IMR-90 (cell line): ENCODE measurements around the gene RP2. TPM values are rescaled to one million over a fixed set of nuclear protein-coding genes. Genes with fewer than 3 reads are reported as not detected.

ENCODE experiments used
- ATAC-seq: fragments of 200-7000 bp; cut with Tn5 transposase; 2 replicates; pipeline ENCODE4 v1.9.1; 2020; ENCODE audit warnings: low read depth, mild to moderate bottlenecking, moderate library complexity
- BruUV-seq: library from RNA; stranded (reverse); fragments of 400-500 nt; replicated peaks from 2 replicates; lab custom pipeline; 2021; lab: Mats Ljungman, UMichigan
- CTCF ChIA-PET: fragments of 300-600 bp; formaldehyde crosslinking; extraction: SDS; loops from one replicate; lab custom pipeline; 2021; ENCODE audit warnings: antibody characterized with exemption; lab: Yijun Ruan, JAX
- POLR2A ChIA-PET: fragments of 300-600 bp; sonication (Branson Sonifier 250); formaldehyde crosslinking; loops from one replicate; lab custom pipeline; 2022; ENCODE audit warnings: antibody characterized with exemption; ENCODE audit not compliant: unreplicated experiment; lab: Charles Lee
- DNase-seq: peaks from one replicate; pipeline ENCODE4 v3.0.0; 2013
- H2AFZ ChIP-seq: replicated peaks from 2 replicates; pipeline ENCODE3; 2013; ENCODE audit warnings: low read length, mild to moderate bottlenecking; ENCODE audit not compliant: poor library complexity
- H2AK5ac ChIP-seq: 2 replicates; pipeline ENCODE4 v1.6.1; 2013; ENCODE audit warnings: low read depth, low read length, inconsistent platforms
- H2AK9ac ChIP-seq: replicated peaks from 2 replicates; pipeline ENCODE3; 2013; ENCODE audit warnings: mild to moderate bottlenecking, low read depth, low read length, moderate library complexity; ENCODE audit not compliant: poor library complexity
- H2BK120ac ChIP-seq: 2 replicates; pipeline ENCODE4 v1.6.1; 2013; ENCODE audit warnings: low read depth, low read length, inconsistent platforms
- H2BK15ac ChIP-seq: 3 replicates; pipeline ENCODE4 v1.6.1; 2013; ENCODE audit warnings: low read depth, low read length, inconsistent platforms
- H2BK20ac ChIP-seq: 2 replicates; pipeline ENCODE4 v1.6.1; 2013; ENCODE audit warnings: low read depth, mild to moderate bottlenecking, inconsistent platforms, low read length, moderate library complexity
- H2BK5ac ChIP-seq: 2 replicates; pipeline ENCODE4 v1.6.1; 2013; ENCODE audit warnings: mild to moderate bottlenecking, low read depth, low read length, inconsistent platforms; ENCODE audit not compliant: poor library complexity, severe bottlenecking
- H3K14ac ChIP-seq: replicated peaks from 2 replicates; pipeline ENCODE4 v1.6.1; 2013; ENCODE audit warnings: low read depth, low read length, inconsistent platforms
- H3K18ac ChIP-seq: 2 replicates; pipeline ENCODE4 v1.6.1; 2013; ENCODE audit warnings: low read depth, low read length, control low read depth
- H3K23ac ChIP-seq: 2 replicates; pipeline ENCODE4 v1.6.1; 2013; ENCODE audit warnings: low read depth, low read length, inconsistent platforms
- H3K27ac ChIP-seq: 2 replicates; pipeline ENCODE4 v1.5.1; 2013; ENCODE audit warnings: mild to moderate bottlenecking, control low read depth, low read length; ENCODE audit not compliant: insufficient read depth
- H3K27me3 ChIP-seq: 2 replicates; pipeline ENCODE4 v1.6.1; 2013; ENCODE audit warnings: low read length; ENCODE audit not compliant: control insufficient read depth, insufficient read depth
- H3K36me3 ChIP-seq: 2 replicates; pipeline ENCODE4 v1.6.1; 2013; ENCODE audit warnings: low read length, mixed read lengths; ENCODE audit not compliant: control insufficient read depth, insufficient read depth
- H3K4ac ChIP-seq: 2 replicates; pipeline ENCODE4 v1.6.1; 2013; ENCODE audit warnings: low read depth, low read length, inconsistent platforms
- H3K4me1 ChIP-seq: 2 replicates; pipeline ENCODE4 v1.6.1; 2013; ENCODE audit warnings: low read length, mixed read lengths; ENCODE audit not compliant: control insufficient read depth, insufficient read depth
- H3K4me2 ChIP-seq: 2 replicates; pipeline ENCODE4 v1.6.1; 2013; ENCODE audit warnings: low read depth, mild to moderate bottlenecking, control low read depth, low read length, moderate library complexity
- H3K4me3 ChIP-seq: 2 replicates; pipeline ENCODE4 v1.5.1; 2013; ENCODE audit warnings: low read depth, mild to moderate bottlenecking, control low read depth, low read length, moderate library complexity; ENCODE audit not compliant: insufficient read depth
- H3K56ac ChIP-seq: 2 replicates; pipeline ENCODE4 v1.6.1; 2013; ENCODE audit warnings: low read length, inconsistent platforms; ENCODE audit not compliant: insufficient read depth; ENCODE audit errors: extremely low read depth
- H3K79me1 ChIP-seq, 2 experiments: 2 replicates each; pipeline ENCODE4 v1.6.1; 2013; ENCODE audit warnings: low read length in 2 of 2, inconsistent platforms in 1 of 2, low read depth in 1 of 2
- H3K9ac ChIP-seq: 2 replicates; pipeline ENCODE4 v1.6.1; 2013; ENCODE audit warnings: low read depth, low read length, control low read depth
- H3K9me1 ChIP-seq: 2 replicates; pipeline ENCODE4 v1.6.1; 2013; ENCODE audit warnings: low read length, inconsistent platforms; ENCODE audit not compliant: insufficient read depth
- H3K9me3 ChIP-seq: 2 replicates; pipeline ENCODE4 v1.6.1; 2013; ENCODE audit warnings: low read length; ENCODE audit not compliant: control insufficient read depth, insufficient read depth
- H4K20me1 ChIP-seq: 2 replicates; pipeline ENCODE4 v1.6.1; 2013; ENCODE audit warnings: low read length, inconsistent platforms; ENCODE audit not compliant: insufficient read depth
- H4K5ac ChIP-seq: 2 replicates; pipeline ENCODE4 v1.6.1; 2013; ENCODE audit warnings: mild to moderate bottlenecking, low read depth, low read length, control low read depth
- H4K8ac ChIP-seq, 2 experiments: 2 replicates each; pipeline ENCODE4 v1.6.1; 2013; ENCODE audit warnings: low read depth in 2 of 2, low read length in 2 of 2, control low read depth in 1 of 2, inconsistent platforms in 1 of 2
- H4K91ac ChIP-seq: 2 replicates; pipeline ENCODE4 v1.6.1; 2013; ENCODE audit warnings: low read depth, low read length, inconsistent platforms; ENCODE audit not compliant: insufficient read depth
- ELK1 ChIP-seq: fragments of 150-350 bp; IDR thresholded peaks from 2 replicates; pipeline ENCODE4 v1.6.1; 2016; ENCODE audit warnings: low read depth, mild to moderate bottlenecking, low read length, moderate library complexity, borderline replicate concordance
- FOS ChIP-seq: fragments of 150-350 bp; IDR thresholded peaks from 2 replicates; pipeline ENCODE4 v1.6.1; 2016; ENCODE audit warnings: low read depth, low read length
- MAFK ChIP-seq: IDR thresholded peaks from 2 replicates; pipeline ENCODE4 v1.6.1; 2012; ENCODE audit warnings: low read depth, low read length, improper control_type of control experiment
- NFE2L2 ChIP-seq: fragments of 150-350 bp; IDR thresholded peaks from 2 replicates; pipeline ENCODE4 v1.6.1; 2016; ENCODE audit warnings: low read depth, mild to moderate bottlenecking, low read length
- POLR2A ChIP-seq: IDR thresholded peaks from 2 replicates; pipeline ENCODE4 v1.6.1; 2012; ENCODE audit warnings: mild to moderate bottlenecking, low read depth, low read length
- RCOR1 ChIP-seq: IDR thresholded peaks from 2 replicates; pipeline ENCODE4 v1.6.1; 2012; ENCODE audit warnings: mild to moderate bottlenecking, low read length, improper control_type of control experiment; ENCODE audit not compliant: insufficient replicate concordance
- RFX5 ChIP-seq: IDR thresholded peaks from 2 replicates; pipeline ENCODE4 v1.8.0; 2012; ENCODE audit warnings: low read depth, mild to moderate bottlenecking, low read length, moderate library complexity
- USF2 ChIP-seq: fragments of 150-350 bp; IDR thresholded peaks from 2 replicates; pipeline ENCODE4 v1.6.1; 2017; ENCODE audit warnings: mild to moderate bottlenecking, antibody characterized with exemption, low read length, low read depth
- WGBS, 2 experiments: methylation state at CpG; one replicate each; pipeline versions ENCODE4 v1.1.5 to v1.1.7; 2013; ENCODE audit warnings: missing lambda C conversion rate in 2 of 2; ENCODE audit not compliant: insufficient read length in 1 of 2; ENCODE audit errors: extremely low coverage in 2 of 2; 5-methylcytosine and 5-hydroxymethylcytosine counted together
- dilution Hi-C: fragments of 300-500 bp; cut with HindIII; formaldehyde crosslinking; loops from one replicate; pipeline ENCODE4 v1.14.3; 2018; ENCODE audit warnings: low sequenced_read_pairs; ENCODE audit not compliant: unreplicated experiment
- in situ Hi-C: fragments of 300-500 bp; cut with MboI; formaldehyde crosslinking; loops from 3 replicates; pipeline ENCODE4 v1.14.3; 2019; ENCODE audit warnings: low sequenced_read_pairs, inconsistent platforms, mixed read lengths
- intact Hi-C: fragments of 100-400 bp; cut with micrococcal nuclease; formaldehyde crosslinking; loops from 2 replicates; pipeline ENCODE4 v1.10.0; 2022
- polyA plus RNA-seq, 3 experiments: library from polyadenylated mRNA; depleted of rRNA; stranded (reverse); fragments of >200 nt; gene quantifications; 2 replicates each; pipeline ENCODE4 v1.2.3, GENCODE V29; 2012; ENCODE audit warnings: low replicate concordance in 1 of 3
- total RNA-seq: library from RNA; depleted of rRNA; stranded (reverse); fragments of >200 nt; gene quantifications from 2 replicates; pipeline ENCODE4 v1.2.3, GENCODE V29; 2012

RP2 gene
- total and polyA plus RNA-seq, 2 of the 4 experiments (the other 2 are of a cell fraction) = 6.8 to 17.0 TPM

- Histone ChIP-seq H4K91ac (no peak overlapping the region), H3K27ac (no peak overlapping the region), H2BK20ac (no peak overlapping the region), H3K4ac (no peak overlapping the region), H3K18ac (no peak overlapping the region), H3K9me3 (0 out of 2 replicates have a peak, but pooled peaks cover 1% of the 10 kb centered on the region), H2BK120ac (no peak overlapping the region), H4K5ac (no peak overlapping the region), H3K4me3 (no peak overlapping the region), H3K4me1 (no peaks in the 10 kb centered on the region), H2BK15ac (no peak overlapping the region), H3K14ac (no peak overlapping the region), H3K56ac (no peak overlapping the region), H4K8ac (no peak overlapping the region), H2AK9ac (no peak overlapping the region), H2AK5ac (no peak overlapping the region), H4K20me1 (no peaks in the 10 kb centered on the region), H3K27me3 (peaks cover 7% of the 10 kb centered on the region), H2BK5ac (no peak overlapping the region), H3K23ac (no peak overlapping the region), H3K9ac (no peak overlapping the region), H3K36me3 (no peaks in the 10 kb centered on the region), H3K79me1 (no peaks in the 10 kb centered on the region), H3K4me2 (no peak overlapping the region), H3K9me1 (no peaks in the 10 kb centered on the region), H2AFZ (no peak overlapping the region)
- in situ Hi-C loops = no loop called here
- no CpG with 5 or more reads among the region's 4 CpGs for WGBS, 2 experiments
- no TSS peak for BruUV-seq
- dilution Hi-C loops = no loop called here
- DNase-seq = no peak
- CTCF ChIA-PET = no interaction called here
- intact Hi-C loops = no loop called here
- TF ChIP-seq MAFK (no peak), FOS (no peak), POLR2A (no peak), USF2 (no peak), RCOR1 (no peak), RFX5 (no peak), ELK1 (no peak), NFE2L2 (no peak)
- no peak for ATAC-seq
- POLR2A ChIA-PET = no interaction called here
Measured at GRCh38 chrX:46820391-46821100, 16.3 kb upstream of the RP2 start.
